ENCODE results near the gene APOOL.
"Not testable (repeated sequence)": the region's sequence is repeated elsewhere in the genome, so short reads cannot be mapped to it uniquely, and the experiment has no call there.

The APOOL gene, protein sequence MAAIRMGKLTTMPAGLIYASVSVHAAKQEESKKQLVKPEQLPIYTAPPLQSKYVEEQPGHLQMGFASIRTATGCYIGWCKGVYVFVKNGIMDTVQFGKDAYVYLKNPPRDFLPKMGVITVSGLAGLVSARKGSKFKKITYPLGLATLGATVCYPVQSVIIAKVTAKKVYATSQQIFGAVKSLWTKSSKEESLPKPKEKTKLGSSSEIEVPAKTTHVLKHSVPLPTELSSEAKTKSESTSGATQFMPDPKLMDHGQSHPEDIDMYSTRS

DNA sequence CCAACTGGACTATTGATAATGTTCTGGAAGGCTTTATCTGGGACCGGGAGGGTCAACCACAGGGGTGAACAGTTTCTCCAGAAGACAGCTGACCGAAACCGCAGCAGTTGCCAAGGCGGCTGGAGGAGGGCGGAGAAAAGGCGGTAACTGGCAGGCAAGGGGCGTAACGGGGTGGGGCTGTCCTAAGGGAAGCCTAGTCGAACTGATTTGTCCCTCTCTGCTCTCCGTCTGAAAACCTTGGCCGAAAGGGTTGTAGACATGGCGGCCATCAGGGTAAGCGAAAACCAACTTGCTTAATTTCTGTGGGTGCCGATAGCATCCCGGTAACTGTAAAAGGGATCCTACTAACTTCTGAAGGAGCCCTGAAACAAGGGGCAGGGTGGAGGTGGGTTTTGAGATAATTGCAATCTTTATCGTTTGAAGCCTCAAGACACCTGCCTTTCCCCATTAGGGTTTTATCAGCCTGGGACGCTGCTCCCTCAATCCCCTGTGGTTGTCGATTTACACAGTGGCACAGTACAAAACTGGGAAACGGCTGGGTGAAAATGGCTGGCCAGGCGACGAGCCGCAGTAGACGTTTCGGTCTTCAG is at the start of gene APOOL:
TSS of gene APOOL (plus strand) at position 223 of the 590 bp plus-strand sequence. CDS start at position 259, 36 bp downstream.
- peak; percentile 86 for DNase-seq

- no peak for DNase-seq
These were observed 47.4 kb upstream of the APOOL start for GRCh38 chrX:84956304-84956703.

DNA sequence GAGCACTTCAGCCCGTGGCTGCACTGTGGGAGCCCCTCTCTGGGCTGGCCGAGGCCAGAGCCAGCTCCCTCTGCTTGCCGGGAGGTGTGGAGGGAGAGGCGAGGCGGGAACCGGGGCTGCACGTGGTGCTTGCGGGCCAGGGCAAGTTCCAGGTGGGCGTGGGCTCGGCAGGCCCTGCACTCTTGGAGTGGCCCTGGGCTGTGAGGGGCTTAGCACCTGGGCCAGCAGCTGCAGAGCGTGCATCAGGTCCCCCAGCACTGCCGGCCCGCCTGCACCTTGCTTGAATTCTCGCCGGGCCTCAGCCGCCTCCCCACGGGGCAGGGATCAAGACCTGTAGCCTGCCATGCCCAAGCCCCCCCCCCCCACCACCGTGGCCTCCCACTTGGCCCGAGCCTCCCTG is 28.9 kb upstream of the APOOL start:
- DNase-seq = no peak

- not testable (repeated sequence) for DNase-seq
These were observed 11.9 kb upstream of the APOOL start for GRCh38 chrX:84991739-84992138.

GRCh38 chrX:84993150-84993549 is 10.5 kb upstream of the APOOL start:
- DNase-seq = no peak

GRCh38 chrX:85001344-85001743 is 2.3 kb upstream of the APOOL start:
- no peak for DNase-seq

- DNase-seq = no peak
These were observed 578 bp downstream of the APOOL start for GRCh38 chrX:85004255-85004654.

DNA sequence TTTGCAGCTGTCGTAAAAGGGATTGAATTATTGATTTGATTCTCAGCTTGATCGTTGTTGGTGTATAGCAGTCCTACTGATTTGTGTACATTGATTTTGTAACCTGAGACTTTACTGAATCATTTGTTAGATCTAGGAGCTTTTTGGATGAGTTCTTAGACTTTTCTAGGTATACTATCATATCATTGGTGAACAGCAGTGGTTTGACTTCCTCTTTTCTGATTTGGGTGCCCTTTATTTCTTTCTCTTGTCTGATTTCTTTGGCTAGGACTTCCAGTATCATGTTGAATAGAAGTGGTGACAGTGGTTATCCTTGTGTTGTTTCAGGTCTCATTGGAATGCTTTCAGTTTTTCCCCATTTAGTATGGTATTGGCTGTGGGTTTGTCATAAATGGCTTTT is 8.4 kb downstream of the APOOL start:
- no peak for DNase-seq

GRCh38 chrX:85015351-85015750 is 11.7 kb downstream of the APOOL start:
- not testable (repeated sequence) for DNase-seq

GRCh38 chrX:85017721-85018120 is 14.0 kb downstream of the APOOL start:
- no peak for DNase-seq

DNA sequence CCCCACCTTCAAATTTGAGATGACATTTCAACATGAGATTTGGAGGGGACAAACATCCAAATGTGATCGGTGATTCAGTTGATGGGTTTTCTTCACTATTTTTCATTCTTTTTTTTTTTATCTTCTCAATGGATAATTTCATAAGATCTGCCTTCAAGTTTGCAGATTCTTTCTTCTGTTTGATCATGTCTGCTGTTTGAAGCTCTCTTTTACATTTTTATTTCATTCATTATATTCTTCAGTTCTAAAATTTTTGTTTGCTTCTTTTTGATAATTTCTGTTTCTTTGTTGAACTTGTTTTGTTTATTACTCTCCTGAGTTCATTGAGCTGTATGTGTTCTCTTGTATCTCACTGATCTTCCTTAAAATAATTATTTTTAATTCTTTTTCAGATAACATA is 14.8 kb downstream of the APOOL start:
- DNase-seq = no peak

DNA sequence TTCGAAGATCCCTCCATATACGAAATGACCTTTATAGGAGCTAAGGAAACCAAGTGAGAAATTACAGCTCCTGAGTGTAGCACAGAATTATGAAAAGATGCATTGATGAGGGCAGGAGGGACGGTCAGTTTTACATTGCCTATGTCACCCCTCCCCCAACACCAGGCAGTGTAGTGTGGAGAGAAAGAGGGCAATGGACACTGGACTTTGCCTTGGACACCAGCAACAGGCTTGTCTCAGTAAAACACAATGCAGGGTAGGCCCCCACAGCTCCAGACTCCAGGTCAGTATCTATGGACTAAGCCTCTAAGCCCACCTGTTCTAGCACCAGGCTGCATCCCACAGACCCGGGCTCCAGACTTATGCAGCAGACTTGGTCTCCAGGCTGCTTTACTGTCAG is 16.5 kb downstream of the APOOL start:
- no peak for DNase-seq

- DNase-seq = no peak
These were observed 20.4 kb downstream of the APOOL start for GRCh38 chrX:85024044-85024443.

DNA sequence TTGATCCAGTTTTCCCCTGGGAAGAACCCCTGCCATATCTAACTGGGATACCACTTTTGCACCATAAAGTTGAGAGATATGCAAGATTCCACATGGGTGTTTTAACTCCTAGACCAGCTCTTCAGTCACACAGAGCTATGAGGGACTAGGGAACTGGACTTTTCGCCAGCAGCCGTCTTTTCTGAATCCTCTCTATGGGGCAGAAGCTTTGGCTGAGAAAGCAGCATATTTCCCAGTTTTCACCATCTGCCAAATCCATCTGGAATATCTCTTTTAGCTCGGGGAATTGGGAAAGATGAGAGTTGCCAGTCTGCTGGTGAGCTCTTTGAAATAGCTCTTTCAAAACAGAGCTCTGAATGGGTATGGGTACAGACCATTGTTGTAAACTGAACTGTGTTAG is 20.9 kb downstream of the APOOL start:
- DNase-seq = no peak

DNA sequence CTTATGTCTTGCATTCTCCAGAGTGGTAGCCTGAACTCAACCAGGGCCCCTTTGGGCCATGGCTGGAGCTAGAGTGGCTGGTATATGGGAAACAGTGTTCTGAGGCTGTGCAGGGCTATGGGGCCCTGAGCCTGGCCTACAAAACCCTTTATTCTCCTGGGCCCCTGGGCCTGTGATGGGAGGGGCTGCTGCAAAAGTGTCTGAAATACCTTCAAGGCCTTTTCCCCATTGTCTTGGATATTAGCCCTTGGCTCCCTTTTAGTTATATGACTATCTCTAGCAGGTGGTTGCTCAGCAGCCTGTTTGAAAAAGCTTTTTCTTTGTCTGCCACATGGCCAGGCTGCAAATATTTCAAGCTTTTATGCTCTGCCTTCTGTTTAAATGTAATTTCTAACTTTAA is 22.5 kb downstream of the APOOL start:
- DNase-seq = no peak

GRCh38 chrX:85029043-85029442 is 25.4 kb downstream of the APOOL start:
- DNase-seq = no peak

DNA sequence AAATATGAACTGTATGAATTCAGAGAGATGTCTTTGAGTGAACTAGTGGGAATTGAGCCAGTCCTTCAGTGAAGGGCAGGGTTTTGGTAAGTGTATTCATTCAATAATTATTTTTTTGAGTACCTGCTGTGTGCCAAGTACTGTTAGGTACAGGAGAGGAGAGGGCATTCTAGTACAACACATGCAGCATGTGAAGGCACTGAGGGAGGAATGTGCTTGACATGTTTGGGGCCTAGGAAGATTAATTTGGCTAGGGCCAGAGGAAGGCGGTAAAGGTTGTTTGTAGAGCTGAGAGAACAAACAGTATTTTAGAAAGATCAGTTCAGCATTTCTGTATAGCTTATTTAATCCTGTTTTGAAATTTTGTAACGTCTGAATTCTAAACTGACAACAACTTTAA is 27.8 kb downstream of the APOOL start:
- DNase-seq = no peak

GRCh38 chrX:85037114-85037513 is 33.4 kb downstream of the APOOL start:
- no peak for DNase-seq

GRCh38 chrX:85051627-85052026 is 48.0 kb downstream of the APOOL start:
- DNase-seq = no peak

DNA sequence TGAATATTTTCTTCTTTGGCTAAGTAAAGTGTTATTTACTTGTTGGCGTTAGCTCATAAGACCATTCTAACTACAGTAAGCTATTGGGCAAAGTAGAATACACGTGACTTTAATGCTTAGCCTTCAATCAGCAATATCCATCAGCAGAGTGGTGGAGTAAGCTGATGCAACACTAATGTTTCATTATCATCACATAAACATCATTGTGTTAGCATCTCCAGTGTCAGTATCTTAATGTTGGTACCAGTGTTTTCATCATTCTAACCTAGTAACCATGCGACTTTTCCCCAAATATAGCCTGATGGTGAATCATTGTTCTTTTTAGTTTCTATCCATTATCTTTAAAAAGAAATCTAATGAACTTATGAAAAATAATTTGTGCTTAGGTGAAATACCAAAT is 48.5 kb downstream of the APOOL start:
- DNase-seq = no peak

- DNase-seq = no peak
These were observed 49.1 kb downstream of the APOOL start for GRCh38 chrX:85052636-85053343.

- no peak for DNase-seq
These were observed 62.0 kb downstream of the APOOL start for GRCh38 chrX:85065512-85066198.

DNA sequence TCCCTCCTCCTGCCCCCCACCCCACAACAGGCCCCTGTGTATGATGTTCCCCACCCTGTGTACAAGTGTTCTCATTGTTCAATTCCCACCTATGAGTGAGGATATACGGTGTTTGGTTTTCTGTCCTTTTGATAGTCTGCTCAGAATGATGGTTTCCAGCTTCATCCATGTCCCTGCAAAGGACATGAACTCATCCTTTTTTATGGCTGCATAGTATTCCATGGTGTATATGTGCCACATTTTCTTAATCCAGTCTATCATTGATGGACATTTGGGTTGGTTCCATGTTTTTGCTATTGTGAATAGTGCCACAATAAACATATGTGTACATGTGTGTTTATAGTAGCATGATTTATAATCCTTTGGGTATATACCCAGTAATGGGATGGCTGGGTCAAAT is 73.6 kb downstream of the APOOL start:
- not testable (repeated sequence) for DNase-seq

Measured in stimulated activated CD4-positive, alpha-beta T cell treated with anti-CD3 and anti-CD28 coated beads, Interleukin-15, amount 100 ng/mL, for 24 hours (primary cell).